Glutamatergic neuron (in vitro differentiated cells): ENCODE results near the gene HIF3A. TPM values are rescaled to one million over a fixed set of nuclear protein-coding genes. Genes with fewer than 3 reads are reported as not detected.

Source experiments
- DNase-seq: peaks from one replicate; pipeline ENCODE4 v3.0.0; 2022
- H3K27ac Mint-ChIP-seq: one replicate; pipeline ENCODE4 v1.8.0; 2020; ENCODE audit warnings: mild to moderate bottlenecking, mixed read lengths, inconsistent platforms; ENCODE audit not compliant: unreplicated experiment
- H3K27me3 Mint-ChIP-seq: one replicate; pipeline ENCODE4 v1.8.0; 2020; ENCODE audit warnings: mild to moderate bottlenecking, moderate library complexity, mixed read lengths, inconsistent platforms; ENCODE audit not compliant: unreplicated experiment
- H3K36me3 Mint-ChIP-seq: one replicate; pipeline ENCODE4 v1.8.0; 2020; ENCODE audit warnings: mild to moderate bottlenecking, mixed read lengths, inconsistent platforms; ENCODE audit not compliant: unreplicated experiment
- H3K4me1 Mint-ChIP-seq: one replicate; pipeline ENCODE4 v1.8.0; 2020; ENCODE audit warnings: mild to moderate bottlenecking, low read depth, mixed read lengths, inconsistent platforms; ENCODE audit not compliant: unreplicated experiment
- H3K4me3 Mint-ChIP-seq: one replicate; pipeline ENCODE4 v1.8.0; 2020; ENCODE audit warnings: mild to moderate bottlenecking, mixed read lengths, inconsistent platforms; ENCODE audit not compliant: unreplicated experiment
- H3K9me3 Mint-ChIP-seq: one replicate; pipeline ENCODE4 v1.8.0; 2020; ENCODE audit warnings: mild to moderate bottlenecking, moderate library complexity, mixed read lengths, inconsistent platforms; ENCODE audit not compliant: unreplicated experiment
- CTCF ChIP-seq: fragments of 200-600 bp; sonication (generic); IDR thresholded peaks from one replicate; pipeline ENCODE4 v1.5.0; 2021; ENCODE audit not compliant: partially characterized antibody, unreplicated experiment
- total RNA-seq: library from RNA; stranded (reverse); fragmentation: NEBNext Ultra II Directional; extraction: Animal tissue kit (Norgen Biotek cat#: 25700); gene quantifications from one replicate; pipeline ENCODE4 v1.2.1, GENCODE V29; 2021; ENCODE audit not compliant: unreplicated experiment

The HIF3A gene
- total RNA-seq, 1 donor from 2014 or later, result 4.4 TPM

GRCh38 chr19:46386996-46387712 is 90.3 kb downstream of the HIF3A start:
- H3K4me3 Mint-ChIP-seq, result no peak overlapping the region
- DNase-seq, result no peak
- no peak overlapping the region for H3K27ac Mint-ChIP-seq
- H3K4me1 Mint-ChIP-seq, result peaks cover 10% of the 10 kb centered on the region
- H3K27me3 Mint-ChIP-seq, result no peaks in the 10 kb centered on the region
- H3K36me3 Mint-ChIP-seq, result peaks cover 18% of the 10 kb centered on the region
- no peak for TF ChIP-seq CTCF
- H3K9me3 Mint-ChIP-seq, result peaks cover 2% of the 10 kb centered on the region

- Mint-ChIP-seq H3K27me3 (no peaks in the 10 kb centered on the region), H3K27ac (no peak overlapping the region), H3K9me3 (peaks cover 5% of the 10 kb centered on the region), H3K36me3 (peaks cover 13% of the 10 kb centered on the region), H3K4me3 (no peak overlapping the region), H3K4me1 (peaks cover 15% of the 10 kb centered on the region)
- TF ChIP-seq CTCF, result no peak
- DNase-seq, result no peak
These were observed 90.9 kb downstream of the HIF3A start for GRCh38 chr19:46387713-46388130.

- Mint-ChIP-seq H3K4me1 (peaks cover 23% of the 10 kb centered on the region), H3K9me3 (peaks cover 5% of the 10 kb centered on the region), H3K4me3 (no peak overlapping the region), H3K27me3 (no peaks in the 10 kb centered on the region), H3K36me3 (peaks cover 11% of the 10 kb centered on the region), H3K27ac (no peak overlapping the region)
- no peak for TF ChIP-seq CTCF
- DNase-seq, result no peak
These were observed 91.7 kb downstream of the HIF3A start for GRCh38 chr19:46388311-46389095.

GRCh38 chr19:46390121-46390858 is 93.4 kb downstream of the HIF3A start:
- Mint-ChIP-seq H3K9me3 (peaks cover 5% of the 10 kb centered on the region), H3K27me3 (peaks cover 2% of the 10 kb centered on the region), H3K4me3 (no peak overlapping the region), H3K36me3 (peaks cover 7% of the 10 kb centered on the region), H3K27ac (no peak overlapping the region), H3K4me1 (peaks cover 16% of the 10 kb centered on the region)
- TF ChIP-seq CTCF, result no peak
- DNase-seq, result no peak

- H3K36me3 Mint-ChIP-seq, result peaks cover 7% of the 10 kb centered on the region
These were observed 94.0 kb downstream of the HIF3A start for GRCh38 chr19:46390866-46391265.

More at GRCh38 chr19:46390866-46391265, 94.0 kb downstream of the HIF3A start:
- peaks cover 16% of the 10 kb centered on the region for H3K4me1 Mint-ChIP-seq
- TF ChIP-seq CTCF, result no peak
- H3K4me3 Mint-ChIP-seq, result no peak overlapping the region
- no peak for DNase-seq
- no peak overlapping the region for H3K27ac Mint-ChIP-seq
- H3K27me3 Mint-ChIP-seq, result peaks cover 4% of the 10 kb centered on the region
- H3K9me3 Mint-ChIP-seq, result peaks cover 4% of the 10 kb centered on the region
